AG08396 (cell line): ENCODE measurements around the gene ZFHX3.

Experiments
- DNase-seq: peaks from one replicate; pipeline ENCODE4 v3.0.0; 2012; ENCODE audit warnings: low spot score, mixed read lengths

Gene ZFHX3

DNA sequence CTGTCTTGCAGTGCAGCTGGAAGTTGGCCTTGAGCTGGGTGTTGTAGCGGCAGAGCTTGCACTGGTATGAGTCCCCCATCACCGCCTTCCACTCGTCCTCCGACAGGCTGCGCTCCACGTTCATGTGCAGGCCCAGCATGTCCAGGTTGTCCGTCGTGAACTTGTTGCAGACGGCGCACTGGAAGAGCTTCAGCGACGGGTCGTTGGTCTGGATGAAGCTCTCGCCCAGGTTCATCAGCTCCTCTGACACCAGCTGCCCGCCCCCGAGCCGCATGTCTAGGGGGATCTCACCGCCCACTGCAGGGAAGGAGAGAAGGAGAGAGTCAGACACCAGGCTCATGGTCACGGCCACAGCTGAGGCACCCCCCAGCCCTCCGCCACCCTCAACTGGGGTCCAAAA, 97.3 kb downstream of the ZFHX3 start:
- no peak for DNase-seq

GRCh38 chr16:72948238-72948829, 99.6 kb downstream of the ZFHX3 start:
- DNase-seq: no peak

DNA sequence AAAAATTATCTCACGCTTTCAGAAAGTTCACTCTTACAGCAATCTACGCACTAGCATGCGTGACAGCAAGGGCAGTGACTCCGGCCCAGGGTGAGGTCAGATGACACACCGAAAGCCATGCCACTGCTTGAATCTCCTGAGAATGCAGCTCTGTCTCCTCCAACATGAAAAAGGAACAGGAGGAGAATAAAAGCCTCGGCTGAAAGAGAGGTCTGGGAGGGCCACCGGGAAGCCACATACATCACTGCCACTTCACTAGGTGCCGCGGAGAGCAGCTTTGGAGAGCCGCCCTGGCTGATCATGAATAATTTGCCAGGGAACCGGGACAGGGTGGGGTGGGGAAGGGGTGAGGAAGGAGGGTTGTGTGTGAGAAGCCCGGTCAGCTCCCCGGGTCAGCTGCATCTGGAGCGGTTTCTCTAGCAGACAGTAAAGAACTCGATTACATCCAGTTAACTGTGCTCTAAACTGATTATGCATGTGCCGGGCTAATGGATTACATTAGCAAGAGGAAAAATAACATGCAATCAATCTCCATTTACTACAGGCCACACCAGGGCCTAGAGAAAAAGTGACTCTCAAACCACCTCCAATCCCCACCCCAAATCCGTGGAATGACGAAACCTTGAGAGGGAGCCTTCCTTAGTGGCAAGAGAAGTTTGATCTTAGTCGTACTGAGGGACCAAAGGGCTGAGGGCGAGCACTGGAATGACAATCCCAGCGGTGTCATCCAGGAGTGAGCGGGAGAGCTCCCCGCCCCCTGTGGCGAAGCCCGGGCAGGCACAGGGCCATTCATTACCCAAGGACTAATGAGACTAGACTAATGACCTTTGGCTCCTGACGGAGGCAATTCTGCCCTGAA, 100.3 kb downstream of the ZFHX3 start:
- DNase-seq: no peak

GRCh38 chr16:72946474-72947194, 101.3 kb downstream of the ZFHX3 start:
- DNase-seq: no peak

GRCh38 chr16:72946063-72946462, 101.9 kb downstream of the ZFHX3 start:
- DNase-seq: no peak

GRCh38 chr16:72945611-72946010, 102.3 kb downstream of the ZFHX3 start:
- DNase-seq: no peak

DNA sequence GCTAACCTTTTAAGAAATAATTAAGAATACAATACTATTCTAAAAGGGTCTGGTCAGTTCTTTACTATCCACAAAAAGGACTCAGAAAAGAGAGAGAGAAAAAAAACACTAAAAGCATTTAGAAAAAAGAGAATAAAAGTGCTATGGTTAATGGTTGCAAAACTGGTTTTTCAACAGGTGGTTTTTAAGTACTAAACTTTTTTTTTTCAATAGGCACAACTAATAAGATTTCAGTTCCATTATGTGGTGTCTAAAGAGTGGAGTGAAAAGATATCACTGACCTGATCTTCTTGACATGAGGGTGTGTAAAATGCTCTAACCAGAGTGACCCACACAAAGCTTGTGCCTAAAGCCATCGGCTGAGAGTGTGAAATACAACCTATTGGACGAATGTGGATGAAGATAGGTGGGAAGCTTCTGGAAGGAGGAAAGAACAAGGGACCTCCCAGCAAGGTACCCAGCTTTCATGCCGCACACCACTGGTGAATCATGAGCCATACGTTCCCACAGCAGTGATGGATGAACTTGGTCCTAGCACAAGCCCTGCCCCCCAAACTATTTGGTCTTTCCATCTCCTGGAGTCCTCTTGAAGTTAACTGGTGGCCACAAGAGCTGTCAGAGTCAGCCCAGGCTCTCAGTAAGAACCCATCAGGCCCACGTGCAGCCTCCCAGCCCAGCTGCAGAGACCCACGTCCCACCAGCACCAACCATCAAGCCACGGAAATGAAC, 103.0 kb downstream of the ZFHX3 start:
- no peak for DNase-seq

DNA sequence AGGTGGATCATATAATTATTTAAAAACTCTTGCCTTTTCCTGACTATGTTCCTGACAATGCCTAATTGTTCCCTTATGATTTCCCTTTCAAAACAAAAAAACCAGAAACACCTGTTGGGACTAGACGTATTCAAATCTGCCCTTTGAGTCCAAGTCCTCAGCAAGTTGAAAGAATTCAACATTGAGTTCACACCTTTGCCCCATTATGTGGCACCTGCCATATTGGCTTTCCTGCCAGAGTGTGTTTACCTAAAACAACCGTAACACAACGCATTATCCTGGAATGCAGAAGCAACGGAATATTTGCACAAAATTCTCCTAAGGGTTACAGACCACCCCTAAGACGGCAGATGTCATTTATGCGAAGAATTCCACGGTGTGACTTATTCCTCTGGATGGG, 105.9 kb downstream of the ZFHX3 start:
- DNase-seq: no peak

DNA sequence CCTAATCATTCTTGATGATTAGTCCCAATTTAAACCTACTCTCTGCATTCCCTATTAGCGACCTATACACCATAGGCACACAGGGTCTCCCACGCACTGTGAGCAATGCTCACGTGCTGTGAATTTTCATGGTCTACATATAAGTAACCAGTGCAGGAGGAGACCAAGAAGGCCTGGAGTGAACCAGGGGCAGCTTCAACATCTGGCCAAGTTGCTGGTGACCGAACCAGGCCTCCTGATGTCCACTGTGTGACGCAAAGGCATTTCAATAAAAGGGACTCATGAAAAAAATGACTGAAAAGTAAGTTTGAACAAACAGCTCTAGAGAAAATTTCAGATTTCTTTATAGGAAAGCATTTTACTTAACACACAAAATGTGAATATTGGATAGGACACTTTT, 107.0 kb downstream of the ZFHX3 start:
- DNase-seq: no peak

DNA sequence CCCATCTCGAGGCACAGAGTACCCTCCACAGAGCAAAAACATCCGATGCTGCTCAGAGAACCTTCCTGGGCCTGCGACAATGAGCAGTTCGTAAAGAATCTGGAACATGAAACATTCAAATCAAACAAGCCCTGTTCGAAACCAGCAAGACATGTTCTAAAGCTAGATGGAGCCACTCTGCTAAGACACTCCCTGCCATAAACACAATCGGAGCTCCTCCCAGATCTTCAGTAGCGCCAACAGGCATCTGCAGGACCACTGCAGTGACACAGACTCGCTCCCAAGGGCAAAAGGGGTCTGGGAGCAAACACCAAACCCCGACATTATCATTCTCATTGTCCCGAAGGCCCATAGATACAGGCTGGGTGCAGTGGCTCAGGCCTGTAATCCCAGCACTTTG, 108.7 kb downstream of the ZFHX3 start:
- DNase-seq: peak; percentile 78

GRCh38 chr16:72938795-72939164, 109.1 kb downstream of the ZFHX3 start:
- DNase-seq: peak; percentile 80

GRCh38 chr16:72937916-72938794, 109.8 kb downstream of the ZFHX3 start:
- DNase-seq: no peak

- DNase-seq: no peak
Observed at GRCh38 chr16:72937360-72937759, 110.6 kb downstream of the ZFHX3 start.

- DNase-seq: no peak
Observed at GRCh38 chr16:72936408-72936807, 111.5 kb downstream of the ZFHX3 start.

- DNase-seq: no peak
Observed at GRCh38 chr16:72935896-72936295, 112.0 kb downstream of the ZFHX3 start.

DNA sequence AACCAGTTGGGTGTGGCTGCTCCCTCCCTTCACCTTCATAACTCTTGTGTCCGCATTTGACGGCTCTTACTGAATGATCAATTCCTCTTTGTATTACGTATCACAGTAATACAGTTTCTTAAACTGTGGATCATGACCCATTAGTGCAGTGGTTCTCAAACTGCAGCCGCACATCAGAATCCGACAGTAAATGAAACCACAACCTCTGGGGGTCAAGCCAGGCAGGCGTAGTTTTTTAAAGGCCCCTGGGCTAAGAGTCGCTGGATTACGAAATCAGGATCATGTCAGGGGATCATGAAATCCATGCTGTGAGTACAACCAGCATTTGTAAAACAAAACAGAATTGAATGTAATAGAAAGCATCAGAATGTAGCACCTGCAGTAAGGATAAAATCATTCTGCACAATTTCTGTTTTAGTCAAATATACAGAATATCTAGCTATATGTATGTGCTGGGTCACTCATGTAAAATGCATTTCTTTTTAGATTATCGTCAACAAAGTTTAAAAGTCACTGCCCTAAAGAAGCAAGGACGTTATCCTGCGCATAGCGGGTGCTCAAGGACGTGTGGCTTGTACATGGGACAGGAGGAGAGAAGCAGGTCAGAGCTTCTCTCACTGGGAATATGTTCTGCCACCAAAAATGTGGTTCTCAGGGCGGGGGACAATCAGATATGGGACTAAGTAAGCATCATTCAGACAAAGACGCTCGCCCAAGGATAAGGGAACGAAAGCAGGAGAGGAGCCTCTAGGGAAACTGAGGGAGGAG, 113.1 kb downstream of the ZFHX3 start:
- DNase-seq: no peak

DNA sequence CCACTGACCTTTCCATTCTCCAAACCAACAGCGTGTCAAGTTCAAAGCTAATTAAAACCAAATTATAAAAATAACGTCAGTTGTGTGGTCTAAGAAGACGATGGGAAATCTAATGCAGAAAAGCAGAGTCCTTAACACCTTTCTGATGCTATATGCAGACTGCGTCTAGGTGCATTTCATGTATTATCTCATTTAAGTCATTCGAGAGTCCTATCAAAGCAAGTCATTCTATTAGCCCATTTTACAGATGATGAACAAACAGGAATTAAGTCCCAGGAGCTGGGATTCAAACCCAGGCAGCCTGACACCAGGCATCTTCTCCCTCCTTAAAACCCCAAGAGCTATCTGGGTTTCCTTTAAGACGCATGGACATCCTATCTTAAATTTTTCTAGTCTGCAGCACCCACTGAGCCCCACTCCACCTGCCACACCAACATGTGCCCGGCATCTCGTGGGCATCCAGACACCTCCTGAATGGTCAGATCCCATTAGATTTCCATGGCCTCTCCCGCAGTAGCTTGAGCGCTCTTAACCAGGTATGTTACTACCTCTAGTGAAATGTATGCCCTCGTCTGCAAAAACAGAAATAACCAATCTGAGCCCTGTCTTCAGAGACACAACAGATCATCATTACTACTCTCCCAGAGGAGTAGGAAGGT, 115.1 kb downstream of the ZFHX3 start:
- DNase-seq: no peak

GRCh38 chr16:72932050-72932449, 115.9 kb downstream of the ZFHX3 start:
- DNase-seq: no peak

GRCh38 chr16:72930396-72930795, 117.5 kb downstream of the ZFHX3 start:
- no peak for DNase-seq
